OCI-LY7 (cell line): ENCODE data around the gene CFAP100. TPM values are rescaled to one million over a fixed set of nuclear protein-coding genes. Genes with fewer than 3 reads are reported as not detected.

Source experiments
- BruUV-seq: library from RNA; stranded (reverse); fragments of 400-500 nt; replicated peaks from 2 replicates; lab custom pipeline; 2021; lab: Mats Ljungman, UMichigan
- CTCF ChIA-PET: fragments of 300-600 bp; sonication (Branson Sonifier 250); formaldehyde crosslinking; loops from one replicate; lab custom pipeline; 2022; ENCODE audit warnings: antibody characterized with exemption; ENCODE audit not compliant: unreplicated experiment; lab: Charles Lee
- POLR2A ChIA-PET: fragments of 300-600 bp; sonication (Branson Sonifier 250); formaldehyde crosslinking; loops from one replicate; lab custom pipeline; 2022; ENCODE audit warnings: antibody characterized with exemption; lab: Charles Lee
- DNase-seq: peaks from one replicate; pipeline ENCODE4 v3.0.0-alpha.2; 2015; ENCODE audit warnings: low spot score
- H2AFZ ChIP-seq: fragments of 200-600 bp; sonication (generic), shearing (Covaris generic); 2 replicates; pipeline ENCODE4 v1.6.1; 2014; ENCODE audit warnings: mild to moderate bottlenecking, antibody characterized with exemption, low read length, moderate library complexity
- H3K27ac ChIP-seq: fragments of 200-600 bp; sonication (generic); 2 replicates; pipeline ENCODE4 v1.5.1; 2014; ENCODE audit warnings: mixed run types, low read depth, mild to moderate bottlenecking, moderate library complexity, low read length, inconsistent platforms; ENCODE audit not compliant: poor library complexity, severe bottlenecking
- H3K36me3 ChIP-seq: fragments of 200-600 bp; sonication (generic); 2 replicates; pipeline ENCODE4 v1.6.1; 2014; ENCODE audit warnings: mild to moderate bottlenecking, antibody characterized with exemption, low read length, moderate library complexity, mixed read lengths; ENCODE audit not compliant: insufficient read depth
- H3K4me1 ChIP-seq: fragments of 200-600 bp; sonication (generic); 2 replicates; pipeline ENCODE4 v1.5.1; 2014; ENCODE audit warnings: mild to moderate bottlenecking, low read length; ENCODE audit not compliant: insufficient read depth, poor library complexity, severe bottlenecking
- H3K4me2 ChIP-seq: fragments of 200-600 bp; sonication (generic); 2 replicates; pipeline ENCODE4 v1.6.1; 2014; ENCODE audit warnings: mild to moderate bottlenecking, low read length
- H3K4me3 ChIP-seq: fragments of 200-600 bp; sonication (generic); 2 replicates; pipeline ENCODE4 v1.5.1; 2014; ENCODE audit warnings: mild to moderate bottlenecking, low read depth, low read length; ENCODE audit not compliant: poor library complexity, severe bottlenecking
- H3K79me2 ChIP-seq: fragments of 200-600 bp; sonication (generic); 2 replicates; pipeline ENCODE4 v1.6.1; 2016; ENCODE audit warnings: low read depth, mild to moderate bottlenecking, low read length, moderate library complexity, mixed read lengths; ENCODE audit not compliant: insufficient read depth
- H3K9me2 ChIP-seq: fragments of 200-600 bp; sonication (generic); 2 replicates; pipeline ENCODE4 v1.6.1; 2016; ENCODE audit warnings: mild to moderate bottlenecking, low read length, mixed read lengths; ENCODE audit not compliant: insufficient read depth
- H3K9me3 ChIP-seq: fragments of 200-600 bp; sonication (generic); 2 replicates; pipeline ENCODE4 v1.6.1; 2014; ENCODE audit warnings: mild to moderate bottlenecking, mixed run types, low read length, mixed read lengths
- H4K20me1 ChIP-seq: fragments of 200-600 bp; sonication (generic); 2 replicates; pipeline ENCODE4 v1.6.1; 2014; ENCODE audit warnings: mild to moderate bottlenecking, antibody characterized with exemption, low read length, moderate library complexity, mixed read lengths; ENCODE audit not compliant: insufficient read depth
- CTCF ChIP-seq: fragments of 200-600 bp; sonication (generic); conservative IDR thresholded peaks from 2 replicates; pipeline ENCODE4 v1.5.1; 2014; ENCODE audit warnings: mild to moderate bottlenecking, antibody characterized with exemption, low read length, moderate library complexity, mixed read lengths
- EZH2phosphoT487 ChIP-seq: fragments of 200-600 bp; sonication (generic); IDR thresholded peaks from 2 replicates; pipeline ENCODE4 v1.6.1; 2018; ENCODE audit warnings: low read depth, borderline replicate concordance, mild to moderate bottlenecking, mixed run types, antibody characterized with exemption, low read length, moderate library complexity, mixed read lengths
- intact Hi-C: fragments of 100-400 bp; cut with micrococcal nuclease; formaldehyde crosslinking; loops from one replicate; pipeline ENCODE4 v1.10.0; 2022; ENCODE audit not compliant: unreplicated experiment
- total RNA-seq, 2 experiments: library from RNA; depleted of rRNA in 1 of 2; stranded (reverse); fragments of >200 nt in 1 of 2; shearing (Covaris generic) in 1 of 2; gene quantifications; 2 replicates each; pipeline ENCODE4 v1.2.3, GENCODE V29; 2014 to 2022

The CFAP100 gene
- total RNA-seq, 2 experiments from 2014 or later, result not detected

- H4K20me1 ChIP-seq, result no peaks in the 10 kb centered on the region
- no peaks in the 10 kb centered on the region for H3K9me3 ChIP-seq
- BruUV-seq, result no TSS peak
- no peak overlapping the region for H2AFZ ChIP-seq
- peaks cover 10% of the 10 kb centered on the region for H3K4me1 ChIP-seq
- no peaks in the 10 kb centered on the region for H3K79me2 ChIP-seq
- H3K4me3 ChIP-seq, result no peak overlapping the region
- no peak for DNase-seq
- ChIA-PET CTCF (no interaction called here), POLR2A (no interaction called here)
- intact Hi-C loops, result no loop called here
- H3K36me3 ChIP-seq, result no peaks in the 10 kb centered on the region
- no peak overlapping the region for H3K27ac ChIP-seq
- no peak for TF ChIP-seq EZH2phosphoT487
- TF ChIP-seq CTCF, result no peak
- H3K4me2 ChIP-seq, result no peak overlapping the region
- no peaks in the 10 kb centered on the region for H3K9me2 ChIP-seq
These were observed 90.6 kb downstream of the CFAP100 start for GRCh38 chr3:126485176-126485897.

GRCh38 chr3:126485956-126486355 lies 91.2 kb downstream of the CFAP100 start:
- CTCF ChIA-PET, result no interaction called here
- Histone ChIP-seq H3K4me3 (no peak overlapping the region), H3K9me2 (no peaks in the 10 kb centered on the region), H3K4me2 (no peak overlapping the region), H3K9me3 (no peaks in the 10 kb centered on the region), H3K27ac (no peak overlapping the region), H4K20me1 (no peaks in the 10 kb centered on the region), H3K4me1 (peaks cover 10% of the 10 kb centered on the region), H2AFZ (no peak overlapping the region), H3K36me3 (no peaks in the 10 kb centered on the region), H3K79me2 (no peaks in the 10 kb centered on the region)
- POLR2A ChIA-PET, result no interaction called here
- no TSS peak for BruUV-seq
- no peak for DNase-seq
- TF ChIP-seq EZH2phosphoT487 (no peak), CTCF (no peak)
- intact Hi-C loops, result no loop called here

Other genes starting within 250 kb of the CFAP100 start
- gene ALDH1L1, start 214.3 kb upstream of the CFAP100 start, total RNA-seq (2014; rRNA removed; shearing (Covaris generic)), result not detected in 2 replicates
- not detected in 2 replicates for gene ALDH1L1, start 214.3 kb upstream of the CFAP100 start, total RNA-seq (2022)
- 12.3 and 13.8 TPM in 2 replicates for gene KLF15, start 37.5 kb upstream of the CFAP100 start, total RNA-seq (2014; rRNA removed; shearing (Covaris generic))
- gene KLF15, start 37.5 kb upstream of the CFAP100 start, total RNA-seq (2022), result 26.4 and 35.0 TPM in 2 replicates
- gene ZXDC, start 81.0 kb downstream of the CFAP100 start, total RNA-seq (2014; rRNA removed; shearing (Covaris generic)), result 26.6 and 34.9 TPM in 2 replicates
- 32.2 and 38.6 TPM in 2 replicates for gene ZXDC, start 81.0 kb downstream of the CFAP100 start, total RNA-seq (2022)
- gene UROC1, start 122.9 kb downstream of the CFAP100 start, total RNA-seq (2014; rRNA removed; shearing (Covaris generic)), result 0.09 TPM in 1 of 2 replicates, not detected in the other
- not detected in 2 replicates for gene UROC1, start 122.9 kb downstream of the CFAP100 start, total RNA-seq (2022)
- not detected in 2 replicates for gene CHST13, start 129.2 kb downstream of the CFAP100 start, total RNA-seq (2014; rRNA removed; shearing (Covaris generic))
- gene CHST13, start 129.2 kb downstream of the CFAP100 start, total RNA-seq (2022), result not detected in 2 replicates
- gene C3orf22, start 164.0 kb downstream of the CFAP100 start, total RNA-seq (2014; rRNA removed; shearing (Covaris generic)), result not detected in 2 replicates
- not detected in 2 replicates for gene C3orf22, start 164.0 kb downstream of the CFAP100 start, total RNA-seq (2022)